Activated T-helper 2 cell treated with anti-CD3 and anti-CD28 coated beads, Interferon-gamma antibody, Interleukin-2, Interleukin-4, amounts not matched to agents 10 μg/mL and 5 μg/mL and 100 μg/mL, durations not matched to agents 14 hours and 24 hours and 36 hours (primary cell): ENCODE measurements around the gene FIBIN. TPM values are rescaled to one million over a fixed set of nuclear protein-coding genes. Genes with fewer than 3 reads are reported as not detected.
"Not testable (repeated sequence)": the region's sequence is repeated elsewhere in the genome, so short reads cannot be mapped to it uniquely, and the experiment has no call there.

Experiments
- DNase-seq: peaks from one replicate; pipeline ENCODE4 v3.0.0; 2021; ENCODE audit warnings: low spot score
- H3K27ac Mint-ChIP-seq: one replicate; pipeline ENCODE4 v1.8.0; 2021; ENCODE audit warnings: mixed read lengths
- H3K27me3 Mint-ChIP-seq: one replicate; pipeline ENCODE4 v1.8.0; 2021; ENCODE audit warnings: low read depth, mixed read lengths
- H3K36me3 Mint-ChIP-seq: one replicate; pipeline ENCODE4 v1.8.0; 2021; ENCODE audit warnings: low read depth, mixed read lengths
- H3K4me1 Mint-ChIP-seq: one replicate; pipeline ENCODE4 v1.8.0; 2021; ENCODE audit warnings: low read depth, mixed read lengths
- H3K4me3 Mint-ChIP-seq: one replicate; pipeline ENCODE4 v1.8.0; 2021; ENCODE audit warnings: low read depth, mild to moderate bottlenecking, moderate library complexity, mixed read lengths
- H3K9me3 Mint-ChIP-seq: one replicate; pipeline ENCODE4 v1.8.0; 2021; ENCODE audit warnings: mixed read lengths
- intact Hi-C: fragments of 100-400 bp; cut with micrococcal nuclease; formaldehyde crosslinking; loops from one replicate; pipeline ENCODE4 v1.15.1; 2023
- total RNA-seq: library from RNA; stranded (reverse); gene quantifications from 2 replicates; pipeline ENCODE4 v1.2.3, GENCODE V29; 2022

Gene FIBIN
- total RNA-seq, 1 donor from 2014 or later: not detected

- intact Hi-C loops: no loop called here
- peaks cover 15% of the 10 kb centered on the region for H3K9me3 Mint-ChIP-seq
- no peaks in the 10 kb centered on the region for H3K27me3 Mint-ChIP-seq
Observed at GRCh38 chr11:26987731-26988130, 6.2 kb upstream of the FIBIN start.

DNA sequence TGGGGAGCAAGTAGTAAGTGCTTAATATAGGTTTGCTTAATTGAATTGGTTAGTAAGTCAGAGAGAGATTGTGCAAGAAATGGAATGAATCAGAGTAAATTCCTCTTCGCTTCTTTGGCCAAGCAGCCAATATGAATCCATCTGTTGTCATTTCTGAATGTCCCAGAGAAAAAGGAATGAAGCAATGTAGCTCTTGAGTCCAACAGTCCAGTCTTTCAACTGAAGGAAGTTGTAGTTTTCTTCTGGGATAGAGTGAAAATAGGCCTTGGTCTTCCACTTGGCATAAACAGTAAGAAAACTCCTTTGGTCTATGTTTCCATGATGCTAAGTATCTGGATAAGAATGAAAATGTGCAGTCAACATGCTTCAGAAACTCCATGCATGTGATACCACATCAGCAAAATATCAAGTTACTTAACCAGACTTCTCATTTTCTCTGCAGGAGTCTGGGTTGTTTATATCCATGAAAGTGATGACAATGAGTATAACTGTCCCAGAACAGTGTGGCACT is 1.8 kb upstream of the FIBIN start:
- Mint-ChIP-seq H3K9me3 (no peaks in the 10 kb centered on the region), H3K4me3 (no peak overlapping the region), H3K27ac (no peak overlapping the region), H3K27me3 (no peaks in the 10 kb centered on the region), H3K36me3 (no peaks in the 10 kb centered on the region), H3K4me1 (no peaks in the 10 kb centered on the region)
- no peak for DNase-seq
- intact Hi-C loops: no loop called here

More at GRCh38 chr11:26987731-26988130, 6.2 kb upstream of the FIBIN start:
- no peak for DNase-seq
- no peak overlapping the region for H3K4me3 Mint-ChIP-seq
- no peak overlapping the region for H3K27ac Mint-ChIP-seq
- H3K4me1 Mint-ChIP-seq: no peaks in the 10 kb centered on the region
- no peaks in the 10 kb centered on the region for H3K36me3 Mint-ChIP-seq

GRCh38 chr11:26994631-26995095 is 751 bp downstream of the FIBIN start:
- Mint-ChIP-seq H3K27ac (no peak overlapping the region), H3K4me1 (no peaks in the 10 kb centered on the region), H3K9me3 (no peaks in the 10 kb centered on the region), H3K4me3 (no peak overlapping the region), H3K27me3 (no peaks in the 10 kb centered on the region), H3K36me3 (no peaks in the 10 kb centered on the region)
- no peak for DNase-seq
- intact Hi-C loops: no loop called here

- H3K4me3 Mint-ChIP-seq: no peak overlapping the region
- H3K4me1 Mint-ChIP-seq: no peaks in the 10 kb centered on the region
- DNase-seq: no peak
- intact Hi-C loops: no loop called here
- no peaks in the 10 kb centered on the region for H3K36me3 Mint-ChIP-seq
- no peaks in the 10 kb centered on the region for H3K27me3 Mint-ChIP-seq
- H3K9me3 Mint-ChIP-seq: no peaks in the 10 kb centered on the region
- no peak overlapping the region for H3K27ac Mint-ChIP-seq
Observed at GRCh38 chr11:26995701-26996460, 2.0 kb downstream of the FIBIN start.

DNA sequence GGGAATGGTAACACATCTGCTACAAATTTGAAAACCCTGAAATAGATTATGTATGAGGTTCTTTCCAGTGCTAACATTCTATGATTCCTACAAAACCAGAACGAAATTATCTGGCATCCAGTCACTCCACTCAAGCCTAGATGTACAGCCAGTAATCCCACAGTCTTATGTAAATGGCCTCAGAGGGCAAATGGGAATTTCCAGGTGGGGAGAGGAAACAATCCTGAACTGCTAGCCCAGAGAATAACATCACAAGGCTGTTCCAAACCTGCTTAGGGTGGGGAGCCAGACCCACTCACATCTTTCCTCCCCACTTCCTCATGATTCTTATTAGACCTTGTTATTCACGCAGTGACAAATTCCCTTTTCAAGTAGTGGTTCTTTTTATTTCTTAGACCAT is 3.5 kb downstream of the FIBIN start:
- no peak for DNase-seq
- Mint-ChIP-seq H3K36me3 (no peaks in the 10 kb centered on the region), H3K4me3 (no peak overlapping the region), H3K27me3 (no peaks in the 10 kb centered on the region), H3K27ac (no peak overlapping the region), H3K4me1 (no peaks in the 10 kb centered on the region), H3K9me3 (no peaks in the 10 kb centered on the region)
- intact Hi-C loops: no loop called here

- intact Hi-C loops, H3K27ac Mint-ChIP-seq, H3K4me1 Mint-ChIP-seq, H3K27me3 Mint-ChIP-seq, H3K4me3 Mint-ChIP-seq, H3K9me3 Mint-ChIP-seq, H3K36me3 Mint-ChIP-seq, DNase-seq: not testable (repeated sequence)
Observed at GRCh38 chr11:27001136-27001730, 7.3 kb downstream of the FIBIN start.

- Mint-ChIP-seq H3K4me1 (no peaks in the 10 kb centered on the region), H3K9me3 (no peaks in the 10 kb centered on the region), H3K27ac (no peak overlapping the region), H3K4me3 (no peak overlapping the region), H3K27me3 (no peaks in the 10 kb centered on the region), H3K36me3 (no peaks in the 10 kb centered on the region)
- no peak for DNase-seq
- intact Hi-C loops: no loop called here
Observed at GRCh38 chr11:27002431-27002830, 8.5 kb downstream of the FIBIN start.

DNA sequence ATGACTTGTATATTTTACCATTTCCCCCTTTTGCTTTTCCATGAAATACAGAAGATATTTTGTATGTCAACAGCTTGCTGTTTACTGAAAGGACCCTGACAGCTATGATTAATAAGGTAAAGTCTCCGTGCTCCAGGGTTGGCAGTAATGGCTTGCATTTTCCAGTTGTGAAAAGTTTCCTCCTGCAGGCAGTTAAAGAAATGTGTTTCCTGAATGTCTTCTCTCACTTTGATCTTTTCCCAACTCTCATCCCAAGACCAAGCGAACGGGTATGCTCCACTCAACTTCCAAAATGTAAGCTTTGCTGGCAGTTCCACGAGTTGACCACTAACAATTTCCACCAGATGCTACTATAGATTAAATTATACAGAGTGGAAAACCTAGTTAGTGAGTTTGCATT is 8.9 kb downstream of the FIBIN start:
- no peaks in the 10 kb centered on the region for H3K9me3 Mint-ChIP-seq
- no peak overlapping the region for H3K27ac Mint-ChIP-seq
- H3K27me3 Mint-ChIP-seq: no peaks in the 10 kb centered on the region
- no peak overlapping the region for H3K4me3 Mint-ChIP-seq
- no peaks in the 10 kb centered on the region for H3K4me1 Mint-ChIP-seq
- no peaks in the 10 kb centered on the region for H3K36me3 Mint-ChIP-seq
- intact Hi-C loops: no loop called here
- DNase-seq: no peak

DNA sequence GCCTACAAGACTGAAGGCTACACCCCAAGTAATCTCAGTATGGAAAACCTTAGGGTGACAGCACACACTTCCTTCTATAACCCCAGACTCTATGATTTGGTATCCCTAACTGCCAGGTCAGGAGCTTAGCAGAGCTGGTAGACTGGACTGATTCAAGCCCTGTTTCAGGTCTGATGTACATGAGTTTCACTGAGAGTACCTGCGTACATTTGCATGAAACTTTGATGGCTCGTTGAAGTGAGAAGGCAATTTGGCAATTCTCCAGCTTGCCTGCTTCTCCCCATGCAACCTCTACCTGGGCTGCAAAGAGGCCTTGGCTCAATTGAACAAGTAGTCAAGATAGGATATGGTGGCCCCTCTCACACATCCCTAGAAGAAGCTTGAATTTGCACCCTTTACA is 10.2 kb downstream of the FIBIN start:
- H3K4me3 Mint-ChIP-seq: no peak overlapping the region
- DNase-seq: no peak
- no peaks in the 10 kb centered on the region for H3K27me3 Mint-ChIP-seq
- no peaks in the 10 kb centered on the region for H3K9me3 Mint-ChIP-seq
- no peak overlapping the region for H3K27ac Mint-ChIP-seq
- intact Hi-C loops: no loop called here
- no peaks in the 10 kb centered on the region for H3K36me3 Mint-ChIP-seq
- H3K4me1 Mint-ChIP-seq: no peaks in the 10 kb centered on the region

- no peak overlapping the region for H3K27ac Mint-ChIP-seq
- H3K27me3 Mint-ChIP-seq: no peaks in the 10 kb centered on the region
- intact Hi-C loops: no loop called here
- H3K4me1 Mint-ChIP-seq: no peaks in the 10 kb centered on the region
- H3K4me3 Mint-ChIP-seq: no peak overlapping the region
- peaks cover 7% of the 10 kb centered on the region for H3K9me3 Mint-ChIP-seq
- no peaks in the 10 kb centered on the region for H3K36me3 Mint-ChIP-seq
- DNase-seq: no peak
Observed at GRCh38 chr11:27008811-27009535, 15.1 kb downstream of the FIBIN start.

GRCh38 chr11:27011560-27012233 is 17.8 kb downstream of the FIBIN start:
- H3K27ac Mint-ChIP-seq: no peak overlapping the region
- H3K4me3 Mint-ChIP-seq: no peak overlapping the region
- intact Hi-C loops: no loop called here
- DNase-seq: no peak
- peaks cover 7% of the 10 kb centered on the region for H3K9me3 Mint-ChIP-seq
- no peaks in the 10 kb centered on the region for H3K36me3 Mint-ChIP-seq
- no peaks in the 10 kb centered on the region for H3K4me1 Mint-ChIP-seq
- no peaks in the 10 kb centered on the region for H3K27me3 Mint-ChIP-seq

DNA sequence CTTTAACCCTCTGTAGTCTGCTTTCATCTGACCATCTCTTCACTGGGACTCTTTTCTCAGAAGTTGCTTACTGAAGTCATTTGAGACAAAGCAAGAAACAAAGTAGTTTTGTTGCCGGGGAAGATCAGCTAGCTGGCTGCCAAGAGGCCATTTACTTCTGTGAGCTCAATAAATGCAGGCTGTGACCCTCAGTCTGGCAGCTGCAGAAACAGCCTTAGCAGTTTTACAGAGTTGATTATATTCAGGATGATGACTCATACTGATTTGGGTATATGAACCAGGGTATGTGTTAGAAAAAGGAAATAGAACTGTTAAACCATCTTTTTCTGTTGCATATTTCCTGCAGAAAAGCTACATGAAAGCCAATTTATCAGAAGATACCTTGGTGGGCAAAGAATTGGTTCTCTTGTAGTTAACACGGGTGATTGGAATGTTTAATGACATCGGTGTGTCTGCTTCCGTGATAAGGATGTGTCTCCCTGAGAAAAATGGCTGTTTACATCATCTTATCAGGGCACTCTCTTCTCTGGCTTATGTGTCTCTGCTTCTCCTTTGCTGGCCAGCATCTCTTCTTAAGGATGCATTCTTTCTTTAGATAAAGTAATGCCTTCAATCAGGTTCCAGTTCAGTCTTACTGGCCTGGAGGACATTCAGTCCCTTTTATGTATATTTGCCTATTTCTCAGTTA is 18.5 kb downstream of the FIBIN start:
- no peak overlapping the region for H3K27ac Mint-ChIP-seq
- no peaks in the 10 kb centered on the region for H3K4me1 Mint-ChIP-seq
- H3K27me3 Mint-ChIP-seq: no peaks in the 10 kb centered on the region
- H3K9me3 Mint-ChIP-seq: peaks cover 7% of the 10 kb centered on the region
- no peak for DNase-seq
- no peaks in the 10 kb centered on the region for H3K36me3 Mint-ChIP-seq
- intact Hi-C loops: no loop called here
- no peak overlapping the region for H3K4me3 Mint-ChIP-seq
